SK-N-SH treated with all-trans-retinoic acid at 6 μM for 48 hours (cell line): ENCODE data around the gene TP53INP2.

ENCODE experiments used
- ATAC-seq: fragments of 200-7000 bp; cut with Tn5 transposase; 3 replicates; pipeline ENCODE4 v1.9.1; 2020; ENCODE audit warnings: mild to moderate bottlenecking, moderate library complexity
- ARNTL ChIP-seq: fragments of 450-650 bp; formaldehyde crosslinking; IDR thresholded peaks from 2 replicates; pipeline ENCODE4 v1.5.0; 2020; ENCODE audit warnings: low read depth, mild to moderate bottlenecking, moderate library complexity, borderline replicate concordance
- BACH2 ChIP-seq: fragments of 250-450 bp; sonication (Bioruptor Pico); IDR thresholded peaks from 2 replicates; pipeline ENCODE4 v1.9.0; 2021; ENCODE audit warnings: mild to moderate bottlenecking, borderline replicate concordance
- CSDC2 ChIP-seq: fragments of 250-450 bp; sonication (Bioruptor Pico); IDR thresholded peaks from 2 replicates; pipeline ENCODE4 v1.5.0; 2020; ENCODE audit warnings: mild to moderate bottlenecking, moderate library complexity
- CSRNP3 ChIP-seq: fragments of 250-450 bp; sonication (Bioruptor Pico); IDR thresholded peaks from 2 replicates; pipeline ENCODE4 v1.5.1; 2021; ENCODE audit warnings: mild to moderate bottlenecking, moderate library complexity
- ESRRG ChIP-seq: fragments of 250-450 bp; sonication (Bioruptor Pico); IDR thresholded peaks from 2 replicates; pipeline ENCODE4 v1.6.1; 2021; ENCODE audit warnings: mild to moderate bottlenecking
- GLIS3 ChIP-seq: fragments of 250-450 bp; sonication (Bioruptor Pico); IDR thresholded peaks from 2 replicates; pipeline ENCODE4 v1.5.0; 2020; ENCODE audit warnings: mild to moderate bottlenecking, moderate library complexity
- OSR1 ChIP-seq: fragments of 250-450 bp; sonication (Bioruptor Pico); IDR thresholded peaks from 2 replicates; pipeline ENCODE4 v1.8.0; 2022; ENCODE audit warnings: moderate library complexity, mild to moderate bottlenecking, inconsistent platforms
- PPARA ChIP-seq: fragments of 250-450 bp; sonication (Bioruptor Pico); IDR thresholded peaks from 2 replicates; pipeline ENCODE4 v1.5.0; 2020; ENCODE audit warnings: mild to moderate bottlenecking, borderline replicate concordance
- RARB ChIP-seq: fragments of 250-450 bp; sonication (Bioruptor Pico); IDR thresholded peaks from 2 replicates; pipeline ENCODE4 v1.8.0; 2021; ENCODE audit warnings: mild to moderate bottlenecking, moderate library complexity
- SNAI2 ChIP-seq: fragments of 250-450 bp; sonication (Bioruptor Pico); IDR thresholded peaks from 2 replicates; pipeline ENCODE4 v1.5.0; 2020; ENCODE audit warnings: mild to moderate bottlenecking, moderate library complexity
- TOX ChIP-seq: fragments of 250-450 bp; sonication (Bioruptor Pico); IDR thresholded peaks from 2 replicates; pipeline ENCODE4 v1.8.0; 2021; ENCODE audit warnings: mild to moderate bottlenecking, moderate library complexity, borderline replicate concordance
- TSHZ2 ChIP-seq: fragments of 250-450 bp; sonication (Bioruptor Pico); IDR thresholded peaks from 2 replicates; pipeline ENCODE4 v1.5.0; 2020; ENCODE audit warnings: mild to moderate bottlenecking, moderate library complexity
- ZC3H10 ChIP-seq: fragments of 250-450 bp; sonication (Bioruptor Pico); IDR thresholded peaks from 2 replicates; pipeline ENCODE4 v1.5.1; 2021; ENCODE audit warnings: mild to moderate bottlenecking, moderate library complexity
- ZFP3 ChIP-seq: fragments of 250-450 bp; sonication (Bioruptor Pico); IDR thresholded peaks from 2 replicates; pipeline ENCODE4 v1.5.0; 2020; ENCODE audit warnings: mild to moderate bottlenecking, moderate library complexity
- ZFP30 ChIP-seq: fragments of 450-650 bp; formaldehyde crosslinking; IDR thresholded peaks from 2 replicates; pipeline ENCODE4 v1.5.0; 2022; ENCODE audit warnings: mild to moderate bottlenecking, moderate library complexity
- ZNF70 ChIP-seq: fragments of 450-650 bp; formaldehyde crosslinking; IDR thresholded peaks from 2 replicates; pipeline ENCODE4 v1.5.0; 2020; ENCODE audit warnings: mild to moderate bottlenecking, moderate library complexity
- TF ChIP-seq, protein P1 (sequence below): fragments of 250-450 bp; sonication (Bioruptor Pico); IDR thresholded peaks from 2 replicates; pipeline ENCODE4 v1.8.0; 2020; ENCODE audit warnings: mild to moderate bottlenecking, moderate library complexity, borderline replicate concordance
- TF ChIP-seq, protein P2 (sequence below): fragments of 250-450 bp; sonication (Bioruptor Pico); IDR thresholded peaks from 2 replicates; pipeline ENCODE4 v1.8.0; 2021; ENCODE audit warnings: low read depth, mild to moderate bottlenecking, moderate library complexity, borderline replicate concordance

TP53INP2 gene

DNA sequence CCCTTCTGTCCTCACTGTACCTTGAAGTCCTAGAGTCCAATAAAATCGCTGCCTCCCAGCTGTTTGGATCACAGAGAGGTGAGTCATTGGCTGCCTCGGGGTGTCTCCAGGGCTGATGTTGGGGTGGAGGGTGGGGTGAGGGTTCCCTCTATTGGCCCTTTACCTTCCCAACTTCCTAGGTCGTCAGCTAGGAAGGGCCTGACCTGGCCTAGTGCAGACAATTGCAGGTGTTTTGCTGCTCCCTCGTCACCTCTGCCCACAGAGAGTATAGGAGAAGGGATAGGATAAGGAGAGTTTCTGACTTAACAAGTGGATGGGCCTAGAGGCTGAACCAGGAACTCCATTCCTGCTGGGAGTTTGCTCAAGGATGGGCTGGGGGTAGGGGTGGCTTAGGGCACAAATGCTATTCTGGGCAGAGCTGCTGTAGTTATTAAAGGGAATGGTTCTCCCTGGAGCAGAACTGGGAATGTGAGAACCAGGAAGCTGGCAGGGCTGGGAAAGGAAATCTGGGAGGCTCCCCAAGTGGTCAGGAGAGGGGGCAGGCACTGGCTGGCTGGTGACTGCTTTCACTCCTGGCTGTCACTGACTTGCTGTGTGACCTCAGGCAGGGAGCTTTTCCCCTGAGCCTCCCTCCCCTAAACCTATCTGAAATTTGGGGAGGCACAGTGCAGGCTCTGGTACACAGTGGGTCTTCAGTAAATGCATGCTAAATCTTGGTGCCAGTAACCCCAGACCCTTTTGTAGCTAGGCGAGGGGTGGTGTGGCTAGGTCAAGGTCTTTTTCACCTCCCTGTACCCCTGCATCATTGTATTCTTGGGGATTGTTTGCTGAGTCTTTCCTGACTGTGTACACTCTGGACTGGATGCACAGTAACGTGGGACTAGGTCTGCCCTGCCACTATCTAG lies 1.5 kb downstream of the TP53INP2 start:
- TF ChIP-seq SNAI2 (CRISPR knock-in tag) (no peak), GLIS3 (CRISPR knock-in tag) (no peak), RARB (CRISPR knock-in tag) (no peak), ZFP3 (CRISPR knock-in tag) (no peak), CSRNP3 (CRISPR knock-in tag) (no peak), ZNF70 (CRISPR knock-in tag) (no peak), ZC3H10 (CRISPR knock-in tag) (no peak), ZFP30 (CRISPR knock-in tag) (no peak), BACH2 (no peak), ESRRG (CRISPR knock-in tag) (no peak), PPARA (CRISPR knock-in tag) (no peak), CSDC2 (CRISPR knock-in tag) (no peak)
- TF ChIP-seq, protein P1, sequence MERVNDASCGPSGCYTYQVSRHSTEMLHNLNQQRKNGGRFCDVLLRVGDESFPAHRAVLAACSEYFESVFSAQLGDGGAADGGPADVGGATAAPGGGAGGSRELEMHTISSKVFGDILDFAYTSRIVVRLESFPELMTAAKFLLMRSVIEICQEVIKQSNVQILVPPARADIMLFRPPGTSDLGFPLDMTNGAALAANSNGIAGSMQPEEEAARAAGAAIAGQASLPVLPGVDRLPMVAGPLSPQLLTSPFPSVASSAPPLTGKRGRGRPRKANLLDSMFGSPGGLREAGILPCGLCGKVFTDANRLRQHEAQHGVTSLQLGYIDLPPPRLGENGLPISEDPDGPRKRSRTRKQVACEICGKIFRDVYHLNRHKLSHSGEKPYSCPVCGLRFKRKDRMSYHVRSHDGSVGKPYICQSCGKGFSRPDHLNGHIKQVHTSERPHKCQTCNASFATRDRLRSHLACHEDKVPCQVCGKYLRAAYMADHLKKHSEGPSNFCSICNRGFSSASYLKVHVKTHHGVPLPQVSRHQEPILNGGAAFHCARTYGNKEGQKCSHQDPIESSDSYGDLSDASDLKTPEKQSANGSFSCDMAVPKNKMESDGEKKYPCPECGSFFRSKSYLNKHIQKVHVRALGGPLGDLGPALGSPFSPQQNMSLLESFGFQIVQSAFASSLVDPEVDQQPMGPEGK (CRISPR knock-in tag): no peak
- TF ChIP-seq, protein P2, sequence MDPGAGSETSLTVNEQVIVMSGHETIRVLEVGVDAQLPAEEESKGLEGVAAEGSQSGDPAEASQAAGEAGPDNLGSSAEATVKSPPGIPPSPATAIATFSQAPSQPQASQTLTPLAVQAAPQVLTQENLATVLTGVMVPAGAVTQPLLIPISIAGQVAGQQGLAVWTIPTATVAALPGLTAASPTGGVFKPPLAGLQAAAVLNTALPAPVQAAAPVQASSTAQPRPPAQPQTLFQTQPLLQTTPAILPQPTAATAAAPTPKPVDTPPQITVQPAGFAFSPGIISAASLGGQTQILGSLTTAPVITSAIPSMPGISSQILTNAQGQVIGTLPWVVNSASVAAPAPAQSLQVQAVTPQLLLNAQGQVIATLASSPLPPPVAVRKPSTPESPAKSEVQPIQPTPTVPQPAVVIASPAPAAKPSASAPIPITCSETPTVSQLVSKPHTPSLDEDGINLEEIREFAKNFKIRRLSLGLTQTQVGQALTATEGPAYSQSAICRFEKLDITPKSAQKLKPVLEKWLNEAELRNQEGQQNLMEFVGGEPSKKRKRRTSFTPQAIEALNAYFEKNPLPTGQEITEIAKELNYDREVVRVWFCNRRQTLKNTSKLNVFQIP (CRISPR knock-in tag): no peak
- no peak for ATAC-seq

- ATAC-seq: no peak
Measured at GRCh38 chr20:34706302-34706875, 2.2 kb downstream of the TP53INP2 start.

DNA sequence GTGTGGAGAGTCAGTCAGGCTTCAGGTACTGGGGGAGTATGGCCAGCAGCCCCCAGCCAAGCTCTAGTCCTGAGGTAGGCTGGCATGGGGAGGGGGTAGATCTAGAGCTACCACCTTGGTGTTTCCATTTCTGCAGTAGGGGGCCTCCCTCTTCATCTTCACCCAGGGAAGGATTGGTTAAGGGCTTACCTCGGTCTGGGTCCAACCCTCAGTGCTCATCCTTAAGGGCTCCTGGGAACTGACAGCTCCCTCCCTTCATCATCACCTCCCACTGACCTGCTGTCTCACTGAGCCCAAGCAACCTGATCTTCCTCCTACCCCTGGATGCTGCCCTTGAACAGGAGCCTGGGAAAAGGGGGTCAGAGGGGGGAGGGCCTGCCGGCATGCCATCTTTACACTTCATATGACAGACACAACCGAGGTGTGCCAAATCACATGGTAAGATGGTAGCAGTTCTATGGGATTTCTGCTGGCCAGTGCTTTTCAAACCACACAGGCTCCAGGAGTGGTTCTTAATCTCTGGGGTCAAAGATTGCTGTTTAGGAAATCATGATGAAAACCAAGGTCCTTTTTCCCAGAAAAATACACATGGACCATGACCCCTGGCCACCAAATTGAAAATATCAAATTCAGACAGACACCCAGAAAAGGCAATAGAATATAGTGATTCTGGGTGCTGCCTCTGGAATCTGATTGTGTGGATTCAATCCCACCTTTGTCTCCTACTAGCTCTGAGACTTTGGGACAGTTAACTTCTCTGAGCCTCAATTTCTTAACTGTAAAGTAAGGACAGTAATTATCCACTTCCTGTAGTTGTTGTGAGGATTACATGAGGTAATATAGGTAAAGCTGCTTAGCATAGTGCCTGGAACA lies 3.0 kb downstream of the TP53INP2 start:
- TF ChIP-seq ZC3H10 (CRISPR knock-in tag): no peak
- no peak for TF ChIP-seq OSR1 (CRISPR knock-in tag)
- TF ChIP-seq ZFP3 (CRISPR knock-in tag): no peak
- TF ChIP-seq, protein P1 (CRISPR knock-in tag): no peak
- TF ChIP-seq ESRRG (CRISPR knock-in tag): no peak
- TF ChIP-seq CSDC2 (CRISPR knock-in tag): no peak
- no peak for TF ChIP-seq CSRNP3 (CRISPR knock-in tag)
- no peak for TF ChIP-seq ARNTL (CRISPR knock-in tag)
- no peak for TF ChIP-seq ZFP30 (CRISPR knock-in tag)
- no peak for TF ChIP-seq TSHZ2 (CRISPR knock-in tag)
- TF ChIP-seq GLIS3 (CRISPR knock-in tag): no peak
- TF ChIP-seq BACH2: no peak
- TF ChIP-seq ZNF70 (CRISPR knock-in tag): no peak
- no peak for ATAC-seq

More at GRCh38 chr20:34706302-34706875, 2.2 kb downstream of the TP53INP2 start:
- TF ChIP-seq TOX (CRISPR knock-in tag): no peak
- TF ChIP-seq OSR1 (CRISPR knock-in tag): no peak
- TF ChIP-seq, all 23 proteins: peak for 0
